ENCODE measurements around the gene CDC42SE2. TPM values are rescaled to one million over a fixed set of nuclear protein-coding genes. Genes with fewer than 3 reads are reported as not detected.

CDC42SE2 gene
- total RNA-seq, 1 experiment from 2014 or later: 23.2 TPM

- no peaks in the 10 kb centered on the region for H3K27me3 Mint-ChIP-seq (ENCODE audit: low read depth)
- no peak overlapping the region for H3K14ac ChIP-seq (ENCODE audit: insufficient read depth, low read length)
- H2AFZ ChIP-seq (ENCODE audit: low read length): no peak overlapping the region
- H2BK12ac ChIP-seq (ENCODE audit: insufficient read length, low read depth, low read length): no peak overlapping the region
- no peaks in the 10 kb centered on the region for H3K4me1 ChIP-seq (ENCODE audit: insufficient read depth, low read length)
- no peaks in the 10 kb centered on the region for H3K79me2 ChIP-seq (ENCODE audit: insufficient read depth, low read length)
- no peaks in the 10 kb centered on the region for H3K79me1 ChIP-seq (ENCODE audit: insufficient read depth, low read depth, low read length, poor library complexity, severe bottlenecking)
- no peak overlapping the region for H3K9ac ChIP-seq (ENCODE audit: extremely low read depth, insufficient read length, low read length)
- no peak overlapping the region for H3K18ac ChIP-seq (ENCODE audit: insufficient read length, low read depth, low read length)
- H3K9me3 Mint-ChIP-seq: no peaks in the 10 kb centered on the region
- no peak overlapping the region for H2BK5ac ChIP-seq (ENCODE audit: insufficient read length, low read length)
- TF ChIP-seq CTCF (conservative IDR thresholded peaks at IDR 0.05): no peak
- no peaks in the 10 kb centered on the region for H3K27me3 ChIP-seq (ENCODE audit: insufficient read depth, low read length)
- H2BK20ac ChIP-seq (ENCODE audit: low read depth, low read length, poor library complexity, severe bottlenecking): no peak overlapping the region
- H3K9me3 ChIP-seq (ENCODE audit: control insufficient read depth, low read depth, low read length): no peaks in the 10 kb centered on the region
- no peak overlapping the region for H3K27ac ChIP-seq (ENCODE audit: insufficient read length, low read depth, low read length)
- H4K20me1 ChIP-seq (ENCODE audit: control insufficient read depth, insufficient read depth, insufficient read length): no peaks in the 10 kb centered on the region
- peaks cover 12 to 15% of the 10 kb centered on the region in 2 experiments for H3K4me1 Mint-ChIP-seq
- no peak overlapping the region for H3K4ac ChIP-seq (ENCODE audit: low read depth, low read length)
- WGBS (ENCODE audit: extremely low coverage, insufficient read length, low lambda C conversion rate): no CpG with 5 or more reads among the region's 2 CpGs
- H2BK120ac ChIP-seq (ENCODE audit: low read depth, low read length, poor library complexity, severe bottlenecking): no peak overlapping the region
- no peak overlapping the region for H2BK15ac ChIP-seq (ENCODE audit: low read depth, low read length)
- no peak overlapping the region for H4K91ac ChIP-seq (ENCODE audit: insufficient read length, low read depth, low read length)
- DNase-seq: no peak
- no peak overlapping the region for H2AK5ac ChIP-seq (ENCODE audit: insufficient read length, low read length)
- H3T11ph ChIP-seq (ENCODE audit: low read length): no peak overlapping the region
- no peak overlapping the region for H3K27ac Mint-ChIP-seq
- H4K5ac ChIP-seq (ENCODE audit: insufficient read length, low read depth, low read length): no peak overlapping the region
- no peak overlapping the region for H3K23ac ChIP-seq (ENCODE audit: insufficient read length, low read depth, low read length)
- no peaks in the 10 kb centered on the region for H3K23me2 ChIP-seq (ENCODE audit: insufficient read length, low read depth, low read length, poor library complexity, severe bottlenecking)
- H3K56ac ChIP-seq (ENCODE audit: insufficient read length, low read depth, low read length): no peak overlapping the region
- no peak overlapping the region for H4K8ac ChIP-seq (replicated peaks; ENCODE audit: insufficient read length, low read depth, low read length)
- H3K4me2 ChIP-seq (ENCODE audit: insufficient read depth, insufficient read length, low read length): no peak overlapping the region
- H3K36me3 Mint-ChIP-seq (ENCODE audit: insufficient read depth in 1 of 3, low read depth in 3 of 3): no peaks in the 10 kb centered on the region
- H3K4me3 Mint-ChIP-seq: no peak overlapping the region
Measured at GRCh38 chr5:131258733-131259132, 5.1 kb upstream of the CDC42SE2 start.
